AG10803 (cell line): ENCODE results near the gene DISC1.

Experiments used
- DNase-seq: peaks from one replicate; pipeline ENCODE4 v3.0.0; 2010; ENCODE audit warnings: low read depth
- H3K4me3 ChIP-seq: 2 replicates; pipeline ENCODE4 v1.5.1; 2011; ENCODE audit warnings: mild to moderate bottlenecking, low read length, control low read depth
- CTCF ChIP-seq: conservative IDR thresholded peaks from 2 replicates; pipeline ENCODE4 v1.5.1; 2011; ENCODE audit warnings: mild to moderate bottlenecking, low read length, control low read depth, inconsistent platforms

Gene DISC1

DNA sequence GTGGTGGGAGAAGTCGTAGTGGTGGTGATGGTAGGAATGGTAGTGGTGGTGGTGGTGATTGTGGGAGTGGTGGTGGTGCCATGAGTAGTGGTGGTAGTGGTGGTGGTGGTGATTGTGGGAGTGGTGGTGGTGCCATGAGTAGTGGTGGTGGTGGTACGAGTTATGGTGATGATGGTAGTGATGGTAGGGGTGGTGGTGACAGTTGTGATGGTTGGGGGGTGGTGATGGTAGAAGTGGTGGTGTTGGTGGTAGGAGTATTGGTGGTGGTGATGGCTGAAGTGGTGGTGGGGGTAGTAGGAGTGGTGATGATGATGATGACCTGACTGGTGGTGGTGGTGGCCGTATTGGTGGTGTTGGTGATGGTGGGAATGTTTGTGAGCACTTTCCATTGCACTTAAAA is 107.1 kb downstream of the DISC1 start:
- DNase-seq = no peak
- H3K4me3 ChIP-seq = no peak overlapping the region
- TF ChIP-seq CTCF = no peak

GRCh38 chr1:231734417-231734816 is 107.8 kb downstream of the DISC1 start:
- no peak overlapping the region for H3K4me3 ChIP-seq
- TF ChIP-seq CTCF = no peak
- DNase-seq = peak; percentile 43

GRCh38 chr1:231735411-231735810 is 108.8 kb downstream of the DISC1 start:
- no peak overlapping the region for H3K4me3 ChIP-seq
- no peak for TF ChIP-seq CTCF
- DNase-seq = no peak

GRCh38 chr1:231735941-231736340 is 109.4 kb downstream of the DISC1 start:
- TF ChIP-seq CTCF = no peak
- no peak overlapping the region for H3K4me3 ChIP-seq
- no peak for DNase-seq

GRCh38 chr1:231736464-231736863 is 109.9 kb downstream of the DISC1 start:
- no peak for DNase-seq
- no peak for TF ChIP-seq CTCF

GRCh38 chr1:231738554-231738953 is 112.0 kb downstream of the DISC1 start:
- TF ChIP-seq CTCF = no peak
- H3K4me3 ChIP-seq = no peak overlapping the region
- no peak for DNase-seq

More at GRCh38 chr1:231736464-231736863, 109.9 kb downstream of the DISC1 start:
- no peak overlapping the region for H3K4me3 ChIP-seq

- no peak for TF ChIP-seq CTCF
- no peak for DNase-seq
- no peak overlapping the region for H3K4me3 ChIP-seq
These were observed 117.4 kb downstream of the DISC1 start for GRCh38 chr1:231743966-231744365.
